GM12891 (cell line): ENCODE data around the gene TNS1.

Source experiments
- DNase-seq: peaks from one replicate; pipeline ENCODE4 v3.0.0; 2011; ENCODE audit warnings: low spot score; ENCODE audit not compliant: insufficient read length
- FAIRE-seq: peaks from 2 replicates; lab custom pipeline; 2011; peaks lifted over from hg19 to GRCh38; lab: Jason Lieb, UNC
- PAX5 ChIP-seq: IDR thresholded peaks from 2 replicates; pipeline ENCODE4 v1.6.1; 2011; ENCODE audit warnings: low read length, moderate library complexity, mild to moderate bottlenecking; ENCODE audit not compliant: insufficient read depth, severe bottlenecking
- POLR2A ChIP-seq: IDR thresholded peaks from 2 replicates; pipeline ENCODE4 v1.6.1; 2011; ENCODE audit warnings: low read depth, low read length, control low read depth
- POLR2AphosphoS5 ChIP-seq: IDR thresholded peaks from 2 replicates; pipeline ENCODE4 v1.6.1; 2011; ENCODE audit warnings: low read depth, low read length, control low read depth
- POU2F2 ChIP-seq: IDR thresholded peaks from 2 replicates; pipeline ENCODE4 v1.6.1; 2011; ENCODE audit warnings: low read depth, mild to moderate bottlenecking, control low read depth, low read length, moderate library complexity
- SPI1 ChIP-seq: IDR thresholded peaks from 2 replicates; pipeline ENCODE4 v1.6.1; 2011; ENCODE audit warnings: low read depth, low read length, control low read depth
- TAF1 ChIP-seq: IDR thresholded peaks from 2 replicates; pipeline ENCODE4 v1.6.1; 2011; ENCODE audit warnings: low read depth, low read length, control low read depth

Gene TNS1

DNA sequence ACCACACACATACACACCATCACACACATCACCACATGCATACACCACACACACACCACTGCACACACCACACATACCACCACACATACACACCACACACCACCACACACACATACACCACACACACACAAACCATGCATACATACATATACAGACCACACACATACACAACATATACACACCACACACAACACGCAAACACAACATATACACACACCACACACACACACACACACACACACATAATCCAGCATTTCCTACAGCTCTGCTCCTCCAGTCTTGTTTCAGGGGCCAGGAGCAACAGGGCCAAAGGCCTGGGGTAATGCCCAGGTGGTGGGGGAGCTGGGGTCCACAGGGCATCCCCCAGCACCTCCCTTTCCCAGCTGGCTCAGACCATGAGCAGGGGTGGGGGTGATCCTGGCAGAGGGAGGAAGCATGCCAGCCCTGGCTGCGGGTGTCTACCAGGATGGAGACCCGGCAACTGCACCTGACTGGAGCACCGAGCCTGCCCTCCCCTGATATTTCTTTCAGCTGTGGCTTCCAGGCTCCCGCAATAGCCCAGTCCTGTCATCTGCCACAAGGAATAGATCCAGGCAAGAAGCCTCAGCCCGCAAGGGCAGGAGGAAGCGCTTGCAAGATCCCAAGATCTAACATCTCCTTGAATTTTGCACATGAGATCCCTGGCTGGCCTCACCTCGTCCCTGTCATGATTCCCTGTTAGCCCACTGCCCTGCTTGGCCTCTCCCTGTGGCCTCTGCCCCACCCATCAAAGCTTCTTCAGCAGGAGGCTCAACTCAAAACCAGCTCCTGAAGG lies 196.9 kb downstream of the TNS1 start:
- no peak for FAIRE-seq
- TF ChIP-seq POU2F2 = no peak
- TF ChIP-seq PAX5 = no peak
- no peak for TF ChIP-seq SPI1
- no peak for DNase-seq

DNA sequence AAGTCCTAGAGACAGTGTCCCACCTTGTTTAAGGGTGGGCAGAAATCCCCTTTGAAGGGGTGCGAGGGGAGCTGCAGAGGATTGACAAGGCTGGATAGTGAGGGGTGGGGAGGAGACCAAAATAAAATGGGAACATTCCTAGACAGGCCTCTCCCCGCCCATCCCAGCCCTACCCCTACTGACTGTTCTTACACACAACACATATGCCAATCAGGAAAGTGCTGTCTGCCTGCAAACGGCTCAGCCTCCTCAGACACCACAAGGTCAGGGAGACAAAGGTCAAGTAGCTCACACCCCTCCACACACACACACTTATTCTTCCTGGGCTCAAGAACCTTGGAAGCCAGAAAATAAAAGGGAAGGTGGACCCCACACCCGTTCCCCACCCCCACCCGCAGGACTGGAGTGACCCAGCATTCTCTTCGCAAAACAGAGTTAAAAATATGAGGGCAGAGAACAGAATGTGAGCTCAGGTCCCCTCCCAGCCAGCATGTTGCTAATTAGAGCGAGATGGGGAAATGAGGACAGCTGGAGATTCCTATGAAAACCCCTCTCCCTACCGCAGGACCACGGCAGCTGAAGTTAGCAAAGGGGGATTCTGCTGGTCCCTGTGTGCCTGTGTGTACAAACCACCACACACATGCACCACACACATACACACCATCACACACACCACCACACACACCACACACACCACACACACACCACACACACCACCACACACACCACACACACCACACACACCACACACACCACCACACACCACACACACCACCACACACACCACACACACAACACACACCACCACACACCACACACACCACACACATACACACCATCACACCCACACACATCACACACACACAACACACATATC lies 197.8 kb downstream of the TNS1 start:
- TF ChIP-seq TAF1 = no peak
- no peak for TF ChIP-seq PAX5
- TF ChIP-seq POLR2A = no peak
- no peak for TF ChIP-seq SPI1
- no peak for TF ChIP-seq POU2F2
- FAIRE-seq (peak; percentile 100), DNase-seq (no peak)

DNA sequence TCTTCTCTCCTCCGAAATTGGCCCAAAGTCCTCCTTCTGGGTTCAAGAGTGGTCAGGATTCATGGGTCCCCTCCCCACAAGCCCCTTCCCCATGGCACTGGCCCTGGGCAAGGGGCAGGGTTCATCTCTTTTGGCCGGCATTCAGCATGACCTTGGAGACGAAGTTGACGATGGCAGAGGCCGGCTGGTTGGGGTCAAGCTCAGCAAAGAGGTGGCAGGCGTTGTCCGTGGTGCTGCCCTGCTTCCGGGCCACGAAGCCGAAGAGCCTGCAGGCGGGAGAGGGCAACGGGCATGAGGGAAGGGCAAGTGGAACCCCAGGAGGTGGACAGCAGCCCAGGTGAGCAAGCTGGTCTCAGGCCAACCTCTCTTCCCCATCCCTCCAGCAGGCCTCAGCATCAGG lies 198.5 kb downstream of the TNS1 start:
- DNase-seq (no peak), FAIRE-seq (no peak)

DNA sequence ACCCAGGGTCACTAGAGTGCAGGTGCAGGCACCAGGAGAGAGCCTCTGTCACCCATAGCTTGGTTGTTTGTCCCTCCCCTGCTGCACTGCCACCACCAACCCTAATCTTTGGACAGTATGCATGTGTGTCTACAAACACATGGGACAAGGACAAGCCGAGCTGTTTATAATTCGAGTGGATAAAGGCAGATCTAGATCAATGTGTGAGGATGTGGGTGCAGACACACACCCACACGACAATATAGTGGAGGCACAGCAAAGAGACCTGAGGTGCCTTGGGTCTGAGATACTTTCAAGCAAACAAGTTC lies 199.2 kb downstream of the TNS1 start:
- no peak for FAIRE-seq
- TF ChIP-seq SPI1 (no peak), POU2F2 (no peak), TAF1 (no peak), PAX5 (no peak), POLR2A (no peak), POLR2AphosphoS5 (no peak)

More for the DNA sequence above, 198.5 kb downstream of the TNS1 start:
- TF ChIP-seq TAF1 (no peak), POU2F2 (no peak), SPI1 (no peak), POLR2AphosphoS5 (no peak), POLR2A (no peak), PAX5 (no peak)

DNA sequence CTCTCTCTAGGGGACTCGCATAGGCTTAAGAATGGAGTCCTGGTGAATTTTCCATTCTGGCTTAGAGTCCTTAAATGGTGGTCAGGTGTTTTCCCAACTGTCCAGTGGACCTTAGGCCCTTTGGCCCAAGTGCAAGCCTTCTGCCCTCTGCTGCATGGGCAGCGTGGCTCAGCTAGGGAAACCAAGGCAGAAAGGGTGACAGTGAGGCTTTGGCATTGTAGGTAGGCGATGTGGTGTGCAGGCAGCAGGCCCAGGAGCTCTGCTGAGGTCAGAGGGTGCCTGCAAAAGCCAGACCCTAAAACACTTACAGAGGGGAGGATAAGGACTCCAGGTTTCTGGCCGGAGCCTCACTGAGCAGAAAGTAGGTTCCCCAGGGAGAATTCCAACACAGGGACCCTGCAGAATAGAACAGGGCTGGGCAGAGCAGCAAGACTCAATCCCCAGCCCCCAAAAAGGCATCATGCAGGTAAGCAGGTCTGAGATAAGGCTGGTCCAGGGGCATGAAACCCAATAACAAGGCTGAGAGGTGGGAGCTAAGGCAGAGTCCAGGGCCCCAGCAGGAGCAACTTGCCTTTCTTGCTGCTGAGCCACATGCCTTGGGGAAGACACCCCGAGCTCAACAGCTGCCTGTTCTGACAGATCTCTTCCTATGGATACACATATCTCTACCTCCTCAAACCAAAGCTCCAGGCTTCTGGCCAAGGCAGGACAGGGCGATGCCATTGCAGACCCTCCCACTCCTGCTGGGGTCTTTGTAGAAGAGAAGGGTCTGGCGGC lies 199.7 kb downstream of the TNS1 start:
- DNase-seq (no peak), FAIRE-seq (no peak)
- TF ChIP-seq SPI1 = no peak
- TF ChIP-seq TAF1 = no peak
- no peak for TF ChIP-seq POLR2AphosphoS5
- TF ChIP-seq PAX5 = no peak
- TF ChIP-seq POLR2A = no peak
- TF ChIP-seq POU2F2 = no peak

More for the DNA sequence above, 199.2 kb downstream of the TNS1 start:
- no peak for DNase-seq

DNA sequence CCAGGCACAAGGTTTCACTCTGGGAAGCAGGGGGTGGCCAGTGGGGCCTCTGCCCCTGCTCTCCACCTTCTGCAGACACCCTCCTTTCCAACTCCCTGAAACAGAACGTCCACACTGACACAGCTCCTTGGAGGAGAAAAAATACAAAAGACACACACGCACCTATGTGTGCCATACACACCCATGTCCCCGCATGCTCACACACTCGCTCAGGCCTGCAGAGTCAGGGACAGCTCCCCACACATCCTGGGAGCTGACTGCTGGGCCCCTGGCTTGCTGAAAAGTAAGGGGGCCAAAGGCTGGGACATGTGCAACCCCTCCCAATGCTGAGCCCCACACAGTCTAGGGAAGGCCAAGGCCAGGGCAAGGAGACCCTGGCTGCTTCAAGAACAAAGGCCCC lies 200.5 kb downstream of the TNS1 start:
- TF ChIP-seq POU2F2 (no peak), POLR2AphosphoS5 (no peak), POLR2A (no peak), TAF1 (no peak), SPI1 (no peak), PAX5 (no peak)
- FAIRE-seq (no peak), DNase-seq (no peak)

DNA sequence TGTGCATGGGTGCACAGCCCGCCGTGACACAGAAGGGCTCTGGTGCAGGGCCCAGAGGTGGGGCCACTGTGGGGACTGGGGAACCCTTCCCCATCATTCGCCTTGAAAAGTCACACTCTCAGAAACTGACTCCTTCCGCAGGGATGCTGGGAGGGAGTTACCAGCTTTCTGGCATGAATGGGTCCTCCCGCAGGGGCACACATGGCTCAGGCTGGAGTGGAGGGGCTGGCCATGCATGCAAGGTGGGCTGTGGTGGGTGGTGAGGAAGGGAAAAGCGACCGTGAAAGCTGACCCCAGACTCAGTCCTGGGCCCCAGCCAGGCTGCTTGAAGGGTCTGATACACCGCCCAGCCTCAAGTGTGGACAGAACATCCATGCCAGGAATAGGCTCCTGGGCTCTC lies 201.1 kb downstream of the TNS1 start:
- DNase-seq (no peak), FAIRE-seq (no peak)
- TF ChIP-seq SPI1 (no peak), POLR2AphosphoS5 (no peak), POU2F2 (no peak), PAX5 (no peak), TAF1 (no peak), POLR2A (no peak)

DNA sequence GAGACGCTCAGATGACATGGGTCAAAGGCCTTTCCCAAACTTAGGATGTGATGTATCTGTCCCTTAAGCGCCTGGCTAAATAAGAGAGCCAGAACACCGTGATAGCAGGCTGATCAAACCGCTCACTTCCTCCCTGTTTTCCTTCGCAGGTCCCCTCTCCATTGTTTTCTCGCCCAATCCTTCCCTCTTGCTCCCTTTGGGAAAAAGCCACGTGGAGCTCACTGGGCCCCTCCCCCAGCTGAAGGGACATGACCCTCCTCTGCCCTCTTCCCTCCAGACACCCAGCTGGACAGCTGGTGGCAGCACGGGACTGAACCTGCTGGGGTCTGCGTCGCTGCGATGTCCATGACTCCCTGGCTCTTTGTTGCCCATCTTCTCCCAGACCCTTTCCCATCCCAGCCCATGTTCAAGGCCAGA lies 201.7 kb downstream of the TNS1 start:
- no peak for DNase-seq

DNA sequence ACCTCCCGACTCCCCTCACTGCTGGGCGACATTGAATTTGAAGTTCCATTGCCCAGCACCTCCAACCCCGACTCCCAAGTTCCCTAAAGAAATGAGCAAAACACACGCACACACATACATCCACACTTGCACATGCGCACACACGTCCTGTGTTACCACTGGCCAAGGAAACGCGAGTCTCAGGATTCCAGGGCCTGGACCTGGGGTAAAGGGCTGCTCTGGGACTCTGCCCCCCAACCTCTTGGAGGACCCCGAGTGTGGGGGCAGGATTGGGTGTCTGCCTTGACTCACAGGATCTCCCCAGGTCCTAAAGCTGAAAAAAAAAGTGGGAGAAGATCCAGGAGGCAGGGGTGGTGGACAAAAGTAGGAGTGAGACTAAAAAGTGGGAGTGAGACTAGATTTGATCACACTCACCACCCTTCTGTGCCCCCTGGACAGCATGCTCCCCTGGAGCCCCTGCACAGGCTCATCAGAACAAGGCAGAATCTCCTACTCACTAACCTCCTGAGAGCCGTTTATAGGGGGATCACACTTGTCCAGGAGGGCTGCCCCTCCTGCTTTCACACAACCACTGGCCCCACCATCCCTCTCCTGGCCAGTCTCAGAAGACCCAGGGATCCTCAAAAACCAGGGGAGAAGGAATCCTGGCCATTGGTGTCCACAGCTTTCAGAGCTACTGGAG lies 202.2 kb downstream of the TNS1 start:
- TF ChIP-seq POU2F2 (no peak), POLR2A (no peak), SPI1 (no peak), TAF1 (no peak), POLR2AphosphoS5 (no peak), PAX5 (no peak)
- DNase-seq (no peak), FAIRE-seq (no peak)

More for the DNA sequence above, 201.7 kb downstream of the TNS1 start:
- FAIRE-seq = no peak
- TF ChIP-seq POLR2AphosphoS5 (no peak), PAX5 (no peak), POU2F2 (no peak), TAF1 (no peak), SPI1 (no peak), POLR2A (no peak)
